HG03025 (cell line): ENCODE measurements around the gene TNS4.

Experiments used
- ATAC-seq: cut with Tn5 transposase; IDR thresholded peaks from one replicate; pipeline ENCODE4 v1.9.1; 2021; ENCODE audit warnings: mild to moderate bottlenecking, moderate library complexity; ENCODE audit not compliant: unreplicated experiment, low FRiP score

TNS4 gene

DNA sequence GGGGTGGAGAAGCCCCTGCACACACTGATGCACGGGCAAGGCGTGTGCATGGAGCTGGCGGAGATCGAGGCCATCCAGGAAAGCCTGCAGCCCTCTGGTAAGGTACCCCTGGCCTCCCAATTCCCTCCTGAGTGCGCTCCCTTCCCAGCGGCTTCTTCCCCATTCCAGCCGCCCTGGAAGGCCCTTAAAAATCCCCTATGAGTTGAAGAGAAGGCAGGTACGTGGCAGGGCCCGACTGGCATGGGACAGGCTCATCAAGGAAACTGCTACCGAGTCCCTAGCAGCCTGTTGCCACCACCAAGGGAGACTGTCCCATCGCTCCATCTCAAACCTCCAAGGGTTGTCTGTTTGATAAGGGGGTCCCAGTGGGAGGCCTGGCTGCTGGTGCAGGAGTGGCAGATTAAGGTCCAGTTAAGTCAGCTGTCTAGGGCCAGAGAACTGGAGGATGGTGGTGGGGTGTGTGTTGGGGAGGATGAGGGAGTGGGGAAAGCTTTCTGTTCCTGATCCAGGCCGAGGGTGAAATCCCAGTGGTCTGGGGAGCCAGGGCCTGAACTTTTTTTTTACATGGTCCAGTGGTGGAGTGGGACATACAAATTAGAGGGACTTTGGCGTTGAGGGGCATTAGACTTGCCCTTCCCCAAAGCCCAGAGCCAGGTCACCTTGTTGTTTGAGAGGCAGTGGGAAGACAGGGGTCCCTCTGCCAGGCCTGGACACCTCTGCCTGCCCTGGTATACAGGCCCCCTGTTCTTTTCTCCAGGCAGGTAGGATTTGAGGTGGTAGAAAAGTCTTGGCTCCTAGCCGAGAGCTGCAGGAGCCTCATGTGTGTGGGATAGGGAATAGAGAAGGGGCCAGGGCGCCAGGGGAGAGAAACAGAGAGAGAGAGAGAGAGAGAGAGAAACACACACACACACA, 57.2 kb downstream of the TNS4 start:
- no peak for ATAC-seq

DNA sequence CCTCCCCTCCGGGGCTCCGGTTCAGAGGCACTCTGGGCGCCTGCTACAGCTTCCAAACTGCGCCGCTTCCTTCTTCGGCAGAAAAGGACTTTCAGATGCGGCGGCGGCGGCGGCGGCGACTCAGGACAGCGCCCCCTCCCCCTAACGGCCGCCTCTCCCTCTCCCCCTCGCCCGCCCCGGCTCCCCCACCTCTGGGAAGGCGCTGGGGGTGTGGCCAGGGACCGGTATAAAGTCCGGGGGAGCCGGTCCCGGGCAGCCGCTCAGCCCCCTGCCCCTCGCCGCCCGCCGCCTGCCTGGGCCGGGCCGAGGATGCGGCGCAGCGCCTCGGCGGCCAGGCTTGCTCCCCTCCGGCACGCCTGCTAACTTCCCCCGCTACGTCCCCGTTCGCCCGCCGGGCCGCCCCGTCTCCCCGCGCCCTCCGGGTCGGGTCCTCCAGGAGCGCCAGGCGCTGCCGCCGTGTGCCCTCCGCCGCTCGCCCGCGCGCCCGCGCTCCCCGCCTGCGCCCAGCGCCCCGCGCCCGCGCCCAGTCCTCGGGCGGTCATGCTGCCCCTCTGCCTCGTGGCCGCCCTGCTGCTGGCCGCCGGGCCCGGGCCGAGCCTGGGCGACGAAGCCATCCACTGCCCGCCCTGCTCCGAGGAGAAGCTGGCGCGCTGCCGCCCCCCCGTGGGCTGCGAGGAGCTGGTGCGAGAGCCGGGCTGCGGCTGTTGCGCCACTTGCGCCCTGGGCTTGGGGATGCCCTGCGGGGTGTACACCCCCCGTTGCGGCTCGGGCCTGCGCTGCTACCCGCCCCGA, 58.0 kb downstream of the TNS4 start, which contains the start of gene IGFBP4:
IGFBP4 (plus strand) TSS at position 255 of the 792 bp plus-strand sequence; CDS start at position 541, 286 bp downstream.
- ATAC-seq = no peak

DNA sequence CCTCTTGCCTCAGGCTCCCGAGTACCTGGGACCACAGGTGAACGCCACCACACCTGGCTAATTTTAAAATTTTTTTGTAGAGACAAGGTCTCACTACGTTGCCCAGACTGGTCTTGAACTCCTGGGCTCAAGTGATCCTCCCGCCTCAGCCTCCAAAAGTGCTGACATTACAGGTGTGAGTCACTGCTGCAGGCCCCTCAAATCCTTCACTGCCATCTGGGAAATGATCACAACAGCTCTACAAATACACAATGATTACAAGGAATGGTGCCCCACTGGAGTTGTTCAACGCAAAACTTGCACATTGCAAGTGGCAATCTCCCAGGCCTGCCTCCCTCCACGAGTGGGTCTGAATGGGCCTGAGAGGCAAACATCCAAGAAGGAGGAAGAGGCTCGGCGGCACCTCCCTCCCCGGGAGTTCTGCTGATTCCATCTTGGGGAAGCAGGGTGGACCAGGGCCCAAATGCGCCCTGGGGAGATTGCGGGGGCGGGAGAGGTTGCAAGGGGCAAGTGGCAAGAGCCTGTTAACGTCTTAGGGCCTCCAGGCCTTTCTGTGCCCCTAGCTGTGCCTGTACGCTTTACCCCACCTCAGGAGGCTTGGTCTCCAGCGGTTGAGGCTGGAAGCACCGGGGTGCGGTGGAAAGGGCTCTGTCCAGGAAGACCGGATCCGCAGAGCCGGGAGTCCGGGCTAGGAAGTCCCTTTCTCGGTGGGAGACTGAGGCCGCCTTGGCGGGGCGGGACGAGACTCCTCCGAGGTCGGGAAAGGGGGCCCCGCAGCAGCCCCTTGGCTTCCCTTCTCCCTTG, 58.8 kb downstream of the TNS4 start:
- no peak for ATAC-seq

DNA sequence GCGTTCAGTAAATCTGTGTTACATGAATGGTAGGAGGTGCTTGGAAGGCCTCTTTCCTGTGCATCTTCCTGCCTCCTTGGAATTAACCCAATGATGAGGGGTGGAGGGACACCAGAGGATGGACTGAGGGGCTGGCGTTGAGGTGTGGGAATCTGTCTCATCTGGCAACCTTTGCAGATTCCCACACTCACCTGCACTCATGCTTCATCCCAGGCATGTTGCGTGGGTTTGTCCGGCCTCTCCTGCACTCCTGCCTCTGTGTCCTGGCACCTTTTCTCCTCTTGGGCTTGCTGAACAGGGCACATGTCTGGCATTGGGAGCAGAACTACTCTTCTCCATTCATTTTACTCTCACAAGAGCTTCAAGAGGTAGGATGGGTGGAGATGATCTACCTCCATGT, 61.3 kb downstream of the TNS4 start:
- no peak for ATAC-seq

DNA sequence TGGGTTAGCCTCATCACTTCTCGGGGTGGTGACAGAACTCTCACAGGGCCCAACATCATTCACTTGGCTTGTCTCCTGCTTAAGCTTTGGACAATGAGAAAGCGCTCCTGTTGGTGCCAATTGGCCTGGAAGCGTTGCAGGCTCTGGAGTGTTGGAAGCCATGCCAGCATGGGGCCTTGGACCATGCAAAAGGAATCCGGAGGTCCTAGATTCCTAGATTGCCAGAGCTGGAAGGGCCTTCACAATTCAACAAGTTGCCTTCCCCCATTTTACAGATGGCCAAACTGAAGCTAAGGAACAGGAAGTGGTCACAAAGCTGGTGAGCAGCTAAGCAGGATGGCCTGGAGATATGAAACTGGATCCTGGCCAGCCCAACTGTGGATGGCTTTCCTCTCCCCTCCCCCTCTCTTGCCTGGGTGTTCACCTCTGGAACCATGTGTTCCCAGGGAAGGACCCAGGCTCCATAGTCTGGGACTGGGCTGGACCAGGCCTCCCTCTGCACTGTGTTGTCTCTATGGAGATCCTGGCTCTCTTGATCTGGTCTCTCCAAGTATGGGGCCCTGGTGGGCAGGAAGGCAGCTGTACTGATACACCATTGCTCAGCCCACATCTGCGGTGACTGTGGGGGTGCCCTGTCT, 64.2 kb downstream of the TNS4 start:
- ATAC-seq = no peak

DNA sequence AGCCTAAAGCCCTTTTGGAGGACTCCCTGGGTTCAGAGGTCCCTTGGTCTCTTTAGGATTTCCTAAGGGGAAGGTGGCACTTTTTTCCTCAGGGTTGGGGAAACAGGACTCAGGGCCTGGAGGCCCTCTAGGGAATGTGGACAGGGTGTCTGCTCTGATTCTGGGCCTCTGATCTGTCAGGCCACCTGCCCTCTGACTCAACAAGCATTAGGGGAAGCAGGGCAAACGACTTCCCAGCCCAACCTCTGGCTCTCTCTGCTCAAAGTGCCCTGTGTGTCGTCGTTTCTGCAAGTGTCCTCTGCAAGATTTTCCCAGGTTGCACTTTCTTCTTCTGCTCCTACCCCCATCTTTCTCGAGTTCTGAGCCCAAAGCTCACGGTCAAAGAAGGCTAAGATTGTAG, 64.8 kb downstream of the TNS4 start:
- ATAC-seq = no peak

DNA sequence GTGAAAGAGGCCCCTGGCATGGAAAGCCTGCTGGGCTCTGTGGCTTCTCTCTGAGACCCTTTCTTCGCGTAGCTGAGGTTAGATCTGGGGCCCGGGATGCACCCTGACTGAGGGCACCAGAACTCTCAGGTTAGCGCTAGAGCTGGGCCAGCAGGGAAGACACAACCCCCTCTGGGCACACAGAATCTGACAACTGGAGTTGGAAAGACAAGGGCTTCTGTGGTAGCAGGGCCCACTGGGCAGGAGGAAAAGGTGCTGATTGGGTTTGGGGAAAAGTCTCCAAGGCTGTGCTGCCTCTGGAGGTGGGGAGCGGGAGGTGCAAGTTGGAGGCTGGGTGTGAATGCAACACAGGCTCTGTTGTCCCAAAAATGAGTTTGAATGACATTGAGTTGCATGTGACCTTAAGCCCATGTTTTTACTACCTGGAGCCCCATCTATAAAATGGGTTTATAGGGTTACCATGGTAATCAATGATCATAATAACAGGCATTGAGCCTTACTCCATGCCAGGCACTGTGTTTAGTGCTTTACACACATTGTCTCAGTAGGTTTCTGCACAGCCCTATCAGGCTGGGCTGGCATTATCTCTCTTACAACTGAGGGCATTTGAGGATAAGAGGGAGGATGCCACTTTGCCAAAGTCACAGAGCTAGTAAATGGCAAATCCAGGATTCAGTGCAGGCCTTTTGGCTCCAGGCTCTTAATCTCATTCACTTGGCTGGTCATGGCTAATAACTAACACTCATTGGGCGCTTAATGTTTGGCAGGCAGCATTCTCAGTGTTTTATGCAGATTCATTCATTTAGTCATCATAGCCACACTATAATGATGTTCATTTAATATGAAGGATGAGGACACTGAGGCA, 67.6 kb downstream of the TNS4 start:
- ATAC-seq = no peak

DNA sequence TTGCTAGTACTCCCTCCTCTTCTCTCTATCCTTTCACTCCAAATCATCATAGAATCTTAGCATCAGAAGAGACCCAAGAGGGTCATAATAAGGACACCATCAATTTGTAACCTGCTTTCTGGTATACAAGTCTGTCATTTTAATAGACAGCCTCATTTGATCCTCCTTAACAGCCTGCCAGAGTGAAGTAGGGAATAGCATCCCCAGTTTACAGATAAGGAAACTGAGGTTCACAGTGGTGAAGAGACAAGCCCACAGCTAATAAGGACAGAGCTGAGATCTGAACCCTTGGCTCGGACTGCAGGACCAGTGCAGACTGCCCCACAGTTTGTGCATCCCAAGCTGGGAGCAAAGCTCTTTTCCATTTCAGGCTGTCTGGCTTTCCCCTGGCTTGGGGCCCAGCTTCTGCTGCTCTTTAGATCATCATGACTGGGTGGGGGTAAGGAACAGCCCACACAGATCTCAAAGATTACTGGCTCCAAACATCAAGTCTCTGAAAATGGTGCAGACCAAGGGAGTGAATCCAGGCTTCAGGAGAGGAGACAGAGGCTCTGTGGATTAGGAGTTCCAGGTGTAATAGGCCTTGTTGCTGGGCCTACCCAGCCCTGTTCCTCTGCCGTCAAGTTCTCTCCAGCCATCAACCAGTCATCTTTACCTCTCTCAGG, 68.4 kb downstream of the TNS4 start:
- ATAC-seq = no peak

DNA sequence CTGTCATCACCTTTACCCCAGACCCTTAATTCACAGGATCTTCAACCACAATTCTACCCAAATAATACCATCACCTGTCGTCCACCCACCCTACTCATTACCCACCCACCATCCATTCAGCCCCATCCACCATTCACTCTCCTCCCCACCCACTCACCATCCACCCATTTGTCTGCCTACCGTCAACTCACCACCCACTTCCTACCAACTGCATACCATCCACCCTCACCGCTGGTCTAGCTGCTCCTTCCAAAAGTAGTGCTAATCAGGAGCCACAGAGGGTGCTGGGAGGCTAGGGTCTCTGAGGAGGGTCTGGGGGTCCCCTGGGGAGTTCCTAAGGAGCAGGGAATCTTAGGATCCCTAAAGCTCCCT, 70.2 kb downstream of the TNS4 start:
- no peak for ATAC-seq

DNA sequence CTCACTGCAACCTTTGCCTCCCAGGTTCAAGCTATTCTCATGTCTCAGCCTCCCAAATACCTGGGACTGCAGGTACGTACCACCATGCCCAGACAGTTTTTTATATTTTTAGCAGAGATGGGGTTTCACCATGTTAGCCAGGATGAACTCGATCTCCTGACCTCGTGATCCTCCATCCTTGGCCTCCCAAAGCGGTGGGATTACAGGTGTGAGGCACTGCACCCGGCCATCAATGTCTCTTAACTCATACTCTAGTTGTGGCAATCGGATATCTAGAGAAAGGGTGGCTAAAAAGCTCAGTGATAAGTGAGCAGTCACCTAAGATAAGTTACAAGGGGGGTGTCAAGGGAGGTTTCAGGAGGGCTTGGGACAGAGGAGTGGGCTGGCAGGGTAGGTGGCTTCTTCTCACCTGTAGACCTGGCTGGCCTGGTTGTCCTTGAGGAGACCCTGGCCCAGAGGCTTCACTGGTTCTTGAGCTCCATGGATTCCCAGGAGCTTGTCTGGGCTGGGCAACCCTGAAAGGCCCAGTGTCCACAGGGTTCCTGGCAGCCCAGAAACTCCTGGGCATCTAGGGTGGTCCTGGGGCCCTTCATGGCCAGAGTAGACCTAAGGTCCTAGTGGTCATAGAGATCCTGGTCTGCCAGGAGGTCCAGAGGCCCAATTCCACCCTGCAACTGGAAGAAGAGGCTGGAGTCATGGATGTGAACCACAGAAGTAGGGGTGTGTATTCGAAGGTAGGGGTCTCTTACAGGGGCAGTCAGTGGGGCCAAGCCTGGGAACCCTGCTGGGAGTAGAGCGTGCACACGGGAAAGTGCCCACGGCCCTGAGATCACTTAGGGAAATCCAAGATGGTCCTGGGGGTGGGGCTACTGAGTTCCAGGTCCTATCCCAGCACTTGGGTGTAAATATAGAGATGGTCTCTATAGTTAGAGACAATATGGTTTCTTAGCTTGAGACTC, 70.9 kb downstream of the TNS4 start:
- ATAC-seq = no peak

DNA sequence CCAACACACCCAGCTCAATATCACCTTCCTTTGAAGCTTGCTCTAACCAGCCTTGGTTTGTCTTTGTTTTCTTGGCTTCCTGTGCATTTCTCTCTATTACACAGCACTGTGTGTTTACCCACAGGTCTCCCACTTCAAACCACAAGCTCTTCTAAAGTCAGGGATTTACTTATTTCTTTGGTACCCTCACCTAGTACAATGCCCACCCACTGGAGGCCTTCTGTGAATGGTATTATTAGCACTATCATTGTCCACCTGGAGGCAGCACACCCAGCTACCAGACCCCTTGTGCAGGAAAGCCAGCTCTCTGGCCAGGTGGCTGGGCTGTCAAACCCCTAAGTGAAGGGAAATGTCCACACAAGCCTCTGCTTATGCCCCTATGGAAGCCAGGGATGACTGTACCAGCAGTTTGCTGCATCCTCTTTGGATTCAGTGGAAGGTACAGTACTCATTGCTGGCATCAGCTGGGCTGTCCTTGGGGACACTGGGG, 74.4 kb downstream of the TNS4 start:
- no peak for ATAC-seq
